Stimulated activated CD4-positive, alpha-beta T cell treated with anti-CD3 and anti-CD28 coated beads, Interleukin-4, amount 100 ng/mL, for 4 hours (primary cell): ENCODE measurements around the gene CNKSR3.

ENCODE experiments used
- DNase-seq, 2 experiments: peaks; one replicate each; pipeline ENCODE4 v3.0.0-alpha.2; 2020

CNKSR3 gene

DNA sequence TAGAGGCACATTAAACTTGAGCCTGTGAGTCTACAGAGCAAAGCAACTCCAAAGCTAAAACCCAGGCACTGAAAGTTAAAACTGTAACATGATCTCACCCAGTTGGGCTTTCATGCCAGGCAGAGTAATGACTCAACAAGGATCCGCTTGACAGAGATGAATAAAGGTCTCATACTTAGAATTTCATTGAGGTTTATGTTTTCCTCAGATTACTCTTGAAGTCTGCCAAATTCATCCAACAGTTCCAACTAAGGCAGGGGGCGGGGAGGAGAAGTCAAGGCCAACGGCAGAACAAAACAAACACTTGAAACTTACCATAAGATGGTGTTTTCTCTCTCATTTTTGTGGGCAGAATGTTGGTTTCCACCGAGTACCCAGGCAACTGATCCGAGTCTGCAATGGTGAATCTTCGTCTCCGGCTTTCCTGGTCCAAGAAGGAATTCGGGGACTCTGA, 99.8 kb downstream of the CNKSR3 start:
- no peak for DNase-seq

GRCh38 chr6:154408891-154409500, 101.5 kb downstream of the CNKSR3 start:
- DNase-seq = no peak

DNA sequence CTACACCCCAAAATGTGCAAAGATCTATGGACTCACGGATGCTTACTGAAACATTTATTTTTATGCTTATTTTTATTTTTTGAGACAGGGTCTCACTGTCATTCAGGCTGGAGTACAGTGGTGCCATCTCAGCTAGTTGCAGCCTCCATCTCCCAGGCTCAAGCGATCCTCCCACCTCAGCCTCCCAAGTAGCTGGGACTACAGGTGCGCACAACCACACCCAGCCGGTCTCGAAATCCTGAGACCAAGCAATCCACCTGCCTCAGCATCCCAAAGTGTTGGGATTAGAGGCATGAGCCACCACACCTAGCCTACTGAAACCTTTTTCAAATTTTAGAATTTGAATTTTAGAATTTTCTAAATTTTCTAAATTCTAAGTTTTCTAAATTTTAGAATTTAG, 103.0 kb downstream of the CNKSR3 start:
- no peak for DNase-seq

DNA sequence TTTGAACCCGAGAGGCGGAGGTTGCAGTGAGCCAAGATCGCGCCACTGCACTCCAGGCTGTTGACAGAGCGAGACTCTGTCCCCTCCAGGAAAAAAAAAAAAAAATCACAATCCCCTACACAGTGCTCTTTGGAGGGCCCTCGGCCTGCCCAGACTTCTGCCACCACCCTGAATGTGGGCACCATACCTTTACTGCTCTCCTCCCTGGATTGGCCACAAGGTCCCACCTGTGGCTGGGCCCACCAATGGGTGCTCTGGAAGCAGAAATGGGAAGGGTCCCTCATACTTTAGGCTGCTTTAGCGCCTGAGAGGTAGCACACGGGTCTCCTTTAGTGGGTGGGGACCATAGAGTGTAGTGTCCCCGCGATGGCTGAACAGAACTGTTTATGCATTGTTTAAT, 103.6 kb downstream of the CNKSR3 start:
- DNase-seq = no peak

- no peak for DNase-seq
These were observed 104.2 kb downstream of the CNKSR3 start for GRCh38 chr6:154406301-154406700.

DNA sequence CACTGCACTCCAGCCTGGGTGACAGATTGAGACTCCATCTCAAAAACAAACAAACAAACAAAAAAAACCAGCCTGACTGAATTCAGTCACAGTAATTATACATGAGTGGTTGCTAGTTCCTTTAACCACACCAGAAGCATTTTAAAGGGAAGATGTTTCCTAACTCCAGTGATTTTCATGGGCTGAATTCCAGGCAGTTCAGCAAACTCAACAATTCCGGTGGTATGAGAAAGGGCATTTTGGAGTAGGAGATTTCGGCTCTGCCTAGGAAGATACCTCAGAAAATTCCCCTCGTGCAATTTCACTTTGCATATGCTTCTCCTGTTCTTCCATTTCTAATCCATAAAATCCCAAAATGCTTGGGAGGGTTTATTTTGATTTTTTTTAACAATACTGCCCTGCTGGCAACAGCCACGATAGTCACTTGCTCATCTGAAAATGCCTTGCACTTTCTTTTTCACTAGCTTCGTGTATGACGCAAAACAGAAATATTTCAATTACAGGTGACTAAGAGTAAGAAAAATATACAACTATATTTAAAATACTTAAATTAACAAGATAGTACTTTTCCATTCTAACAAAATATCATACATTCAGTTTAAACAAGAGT, 105.6 kb downstream of the CNKSR3 start:
- no peak for DNase-seq

DNA sequence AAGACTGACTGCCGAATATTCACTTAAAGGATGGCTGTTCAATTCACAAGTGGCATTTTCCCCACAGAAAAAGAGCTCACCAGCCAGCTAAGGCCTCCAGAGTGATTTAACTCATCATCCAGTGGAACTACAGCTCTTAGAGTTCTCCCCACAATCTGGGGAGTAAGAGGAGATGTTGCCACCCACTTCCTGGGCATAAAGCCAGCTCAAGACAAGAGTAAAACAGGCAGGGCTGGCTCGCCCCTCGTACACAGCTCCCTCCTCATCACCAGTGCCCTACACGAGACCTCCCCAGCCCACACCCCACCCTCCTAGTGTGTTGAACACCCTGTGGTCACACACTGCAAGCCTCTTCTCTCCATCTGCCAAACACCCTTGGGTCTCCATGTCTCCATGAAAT, 106.7 kb downstream of the CNKSR3 start:
- no peak for DNase-seq

GRCh38 chr6:154402081-154402780, 108.3 kb downstream of the CNKSR3 start:
- DNase-seq = no peak

- no peak for DNase-seq
These were observed 111.4 kb downstream of the CNKSR3 start for GRCh38 chr6:154399097-154399496.

- no peak for DNase-seq
These were observed 112.8 kb downstream of the CNKSR3 start for GRCh38 chr6:154397491-154398195.

- no peak for DNase-seq
These were observed 114.6 kb downstream of the CNKSR3 start for GRCh38 chr6:154395878-154396277.

DNA sequence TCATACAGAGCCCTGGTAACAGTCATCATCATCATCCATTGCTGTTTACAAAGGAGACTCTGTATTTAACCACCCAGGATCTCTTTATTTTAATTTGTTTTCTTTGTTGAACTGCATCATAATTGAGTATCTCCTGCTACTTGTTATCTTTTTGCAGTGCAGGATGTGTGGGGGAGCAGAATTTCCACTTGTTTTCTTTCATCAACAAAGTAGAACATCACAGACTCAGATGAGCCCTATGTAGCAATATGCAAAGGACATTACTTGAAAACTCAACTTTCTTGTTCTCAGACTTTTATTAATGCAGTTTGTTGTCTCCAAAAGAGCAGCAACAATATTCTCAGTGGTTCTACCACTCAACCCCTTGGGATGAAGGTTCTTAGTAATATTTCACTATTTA, 115.2 kb downstream of the CNKSR3 start:
- no peak for DNase-seq

- no peak for DNase-seq
These were observed 115.9 kb downstream of the CNKSR3 start for GRCh38 chr6:154394571-154394970.

- DNase-seq = no peak
These were observed 120.5 kb downstream of the CNKSR3 start for GRCh38 chr6:154390034-154390433.

DNA sequence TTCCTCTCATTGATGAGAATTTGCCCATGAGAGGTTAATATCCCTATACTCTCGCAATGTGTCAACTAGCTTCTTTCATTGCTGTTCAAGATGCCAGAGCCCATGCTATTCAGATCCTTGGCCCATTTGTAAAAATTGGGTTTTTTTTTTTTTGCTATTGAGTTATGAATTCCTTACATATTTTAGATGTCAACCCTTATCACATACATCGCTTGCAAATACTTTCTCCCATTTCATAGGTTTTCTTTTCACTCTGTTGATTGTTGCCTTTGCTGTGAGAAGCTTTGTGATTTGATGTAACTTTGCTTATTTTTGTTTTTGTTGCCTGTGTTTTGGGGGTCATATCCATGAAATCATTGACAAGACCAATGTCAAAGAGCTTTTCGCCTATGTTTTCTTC, 121.7 kb downstream of the CNKSR3 start:
- no peak for DNase-seq

- DNase-seq = no peak
These were observed 123.4 kb downstream of the CNKSR3 start for GRCh38 chr6:154386848-154387717.

DNA sequence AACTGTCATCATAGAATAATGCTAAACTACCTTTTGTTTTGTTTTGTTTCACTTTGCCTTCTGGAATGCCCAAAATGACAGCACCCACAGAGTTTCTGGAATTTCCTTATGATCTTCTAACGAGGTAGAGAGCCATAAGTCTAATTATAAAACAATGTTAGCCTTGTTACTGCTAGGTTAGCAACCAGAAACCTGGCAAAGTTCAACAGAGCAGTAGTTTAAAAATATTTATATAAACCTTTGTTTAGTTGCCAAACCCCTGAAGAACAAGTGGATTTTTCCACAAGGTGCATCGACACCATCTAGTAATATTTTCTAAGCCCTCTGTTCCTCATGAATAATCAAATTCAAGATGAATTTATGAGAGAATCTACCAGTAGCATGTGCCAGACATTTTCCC, 126.3 kb downstream of the CNKSR3 start:
- DNase-seq = no peak

- DNase-seq = no peak
These were observed 127.2 kb downstream of the CNKSR3 start for GRCh38 chr6:154383273-154383672.

DNA sequence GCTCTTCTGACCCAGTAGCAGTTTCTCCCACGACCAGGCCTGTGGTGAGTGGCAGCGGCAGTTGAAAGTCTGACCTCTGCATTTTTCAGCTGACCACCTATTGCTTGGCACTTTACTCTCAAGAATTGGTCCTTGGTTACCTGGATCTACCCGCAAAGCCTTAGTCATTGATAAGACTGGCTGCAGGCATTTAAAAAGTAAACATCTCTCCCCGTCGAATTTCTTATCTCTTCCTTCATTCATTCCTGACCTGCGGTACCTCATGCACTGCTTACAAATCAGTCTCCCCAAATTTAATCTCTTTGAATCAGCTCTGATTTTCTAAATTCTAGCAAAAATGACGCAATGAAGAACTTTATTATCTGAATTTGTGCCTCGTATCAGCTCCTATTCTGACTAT, 127.7 kb downstream of the CNKSR3 start:
- no peak for DNase-seq

- DNase-seq = no peak
These were observed 128.9 kb downstream of the CNKSR3 start for GRCh38 chr6:154381548-154381947.

GRCh38 chr6:154380741-154381140, 129.7 kb downstream of the CNKSR3 start:
- DNase-seq = no peak

GRCh38 chr6:154379585-154379984, 130.9 kb downstream of the CNKSR3 start:
- no peak for DNase-seq

- DNase-seq = no peak
These were observed 132.0 kb downstream of the CNKSR3 start for GRCh38 chr6:154378518-154378917.
